Uterus (tissue), 4 donors: ENCODE measurements around the gene IRF1. TPM values are rescaled to one million over a fixed set of nuclear protein-coding genes. Genes with fewer than 3 reads are reported as not detected.
"Not testable (repeated sequence)": the region's sequence is repeated elsewhere in the genome, so short reads cannot be mapped to it uniquely, and the experiment has no call there.

ENCODE experiments used
- DNase-seq, 2 donors: peaks; one replicate each; pipeline ENCODE4 v3.0.0-alpha.2; 2019 to 2020
- H3K27ac ChIP-seq, 2 donors: fragments of 200-600 bp; sonication (generic); 1 replicate in 1 of 2; 2 replicates in 1 of 2; pipeline ENCODE4 v1.5.1; 2016 to 2018
- H3K27me3 ChIP-seq, 2 donors: fragments of 200-600 bp; sonication (generic); one replicate each; pipeline ENCODE4 v1.5.1; 2018 to 2019; ENCODE audit warnings: control low read depth in 1 of 2
- H3K36me3 ChIP-seq, 2 donors: fragments of 200-600 bp; sonication (generic); one replicate each; pipeline ENCODE4 v1.5.1; 2019; ENCODE audit warnings: control low read depth in 1 of 2
- H3K4me1 ChIP-seq, 2 donors: fragments of 200-600 bp; sonication (generic); one replicate each; pipeline ENCODE4 v1.5.1; 2018 to 2019; ENCODE audit warnings: control low read depth in 1 of 2
- H3K4me3 ChIP-seq, 2 donors: fragments of 200-600 bp; sonication (generic); 1 replicate in 1 of 2; 2 replicates in 1 of 2; pipeline ENCODE4 v1.5.1; 2018 to 2019; ENCODE audit warnings: mild to moderate bottlenecking in 1 of 2
- H3K9me3 ChIP-seq, 2 donors: fragments of 200-600 bp; sonication (generic); one replicate each; pipeline ENCODE4 v1.5.1; 2019; ENCODE audit warnings: control low read depth in 1 of 2
- CTCF ChIP-seq, 4 experiments: fragments of 200-600 bp in 2 of 4; fragments of 450-650 bp in 2 of 4; sonication (generic) in 2 of 4; IDR thresholded peaks; one replicate each; pipeline ENCODE4 v1.5.1; 2016 to 2019; ENCODE audit warnings: antibody characterized with exemption in 4 of 4, mild to moderate bottlenecking in 2 of 4, moderate library complexity in 1 of 4
- POLR2A ChIP-seq, 2 donors: fragments of 450-650 bp; IDR thresholded peaks; one replicate each; pipeline ENCODE4 v1.6.1; 2016; ENCODE audit warnings: antibody characterized with exemption in 2 of 2, mild to moderate bottlenecking in 1 of 2, moderate library complexity in 1 of 2
- intact Hi-C: fragments of 100-400 bp; cut with DNase I; formaldehyde crosslinking; loops from one replicate; pipeline ENCODE4 v1.15.1; 2023; ENCODE audit warnings: low total_unique reads
- total RNA-seq, 4 donors: library from RNA; depleted of rRNA in 3 of 4; stranded (reverse); fragments of >200 nt in 3 of 4; gene quantifications; one replicate each; pipeline versions ENCODE4 v1.1.0 to v1.2.4, GENCODE V29; 2014 to 2023
- donor health status: DM: yes; HTN: yes; CAD: no.

IRF1 gene
- total RNA-seq, 4 donors from 2014 or later, result 3.8 to 110 (median 25.7) TPM

- Histone ChIP-seq H3K36me3 (no peaks in the 10 kb centered on the region), H3K27ac (no peak overlapping the region), H3K27me3 (no peaks in the 10 kb centered on the region), H3K4me3 (no peak overlapping the region), H3K4me1 (peaks cover under 1 to 6% of the 10 kb centered on the region in 2 donors), H3K9me3 (no peaks in the 10 kb centered on the region)
- intact Hi-C loops, result loop anchor here (5.0 kb wide), 1 partner anchor 64 kb away; no protein-coding TSS in a partner anchor
- peak; percentile 11 to 14 for DNase-seq
- TF ChIP-seq CTCF (IDR thresholded peaks at IDR 0.05), result no peak
- no peak for TF ChIP-seq POLR2A (IDR thresholded peaks at IDR 0.05)
Observed at GRCh38 chr5:132486318-132487094, 4.1 kb downstream of the IRF1 start.

- H3K27me3 ChIP-seq, result no peaks in the 10 kb centered on the region
- no peaks in the 10 kb centered on the region for H3K36me3 ChIP-seq
- no peak overlapping the region for H3K4me3 ChIP-seq
- TF ChIP-seq CTCF (IDR thresholded peaks at IDR 0.05) (no peak), POLR2A (IDR thresholded peaks at IDR 0.05) (no peak)
- H3K27ac ChIP-seq, result no peak overlapping the region
- intact Hi-C loops, result loop anchor here (5.0 kb wide), 1 partner anchor 63 kb away; no protein-coding TSS in a partner anchor
- no peaks in the 10 kb centered on the region for H3K9me3 ChIP-seq
- peak; percentile 13 for DNase-seq
- H3K4me1 ChIP-seq, result no peaks in the 10 kb centered on the region
Observed at GRCh38 chr5:132485641-132486317, 4.8 kb downstream of the IRF1 start.

- not testable (repeated sequence) for H3K9me3 ChIP-seq, H3K4me1 ChIP-seq, H3K36me3 ChIP-seq, H3K27me3 ChIP-seq, H3K4me3 ChIP-seq, H3K27ac ChIP-seq
- intact Hi-C loops, result loop anchor here (5.0 kb wide), 1 partner anchor 63 kb away; no protein-coding TSS in a partner anchor
- DNase-seq, result peak; percentile 11 to 14
Observed at GRCh38 chr5:132484876-132485640, 5.5 kb downstream of the IRF1 start.

- intact Hi-C loops, result no loop called here
- DNase-seq, result peak; percentile 10 to 20
- Histone ChIP-seq H3K9me3 (no peaks in the 10 kb centered on the region), H3K27me3 (no peaks in the 10 kb centered on the region), H3K36me3 (no peaks in the 10 kb centered on the region), H3K27ac (no peak overlapping the region), H3K4me1 (no peaks in the 10 kb centered on the region), H3K4me3 (no peak overlapping the region)
- no peak for TF ChIP-seq POLR2A (IDR thresholded peaks at IDR 0.05)
- no peak for TF ChIP-seq CTCF (IDR thresholded peaks at IDR 0.05)
Observed at GRCh38 chr5:132484391-132484725, 6.2 kb downstream of the IRF1 start.

- no peaks in the 10 kb centered on the region for H3K36me3 ChIP-seq
Observed at GRCh38 chr5:132483661-132484390, 6.7 kb downstream of the IRF1 start.

More at GRCh38 chr5:132483661-132484390, 6.7 kb downstream of the IRF1 start:
- H3K4me3 ChIP-seq, result no peak overlapping the region
- H3K27me3 ChIP-seq, result no peaks in the 10 kb centered on the region
- TF ChIP-seq POLR2A (IDR thresholded peaks at IDR 0.05), result no peak
- TF ChIP-seq CTCF (IDR thresholded peaks at IDR 0.05), result no peak
- no peaks in the 10 kb centered on the region for H3K9me3 ChIP-seq
- intact Hi-C loops, result no loop called here
- H3K27ac ChIP-seq, result no peak overlapping the region
- DNase-seq, result peak in 1 of 2 donors; percentile 11
- no peaks in the 10 kb centered on the region for H3K4me1 ChIP-seq
